ENCODE data around the gene TNNI3.
A peak's percentile ranks its signal among the peaks of the same experiment; 100 is the strongest.

The TNNI3 gene

GRCh38 chr19:55166530-55167268 lies 9.2 kb upstream of the TNNI3 start, which contains the start of gene DNAAF3:
Gene DNAAF3, minus strand, starts transcription at chr19:55166613. Its CDS starts 200 bp downstream, at chr19:55166413.
- Histone ChIP-seq H3K27ac (ENCODE audit: insufficient read depth in 1 of 2, low read depth in 1 of 2, low read length in 2 of 2, poor library complexity in 1 of 2, severe bottlenecking in 2 of 2) (peak within 1 kb of the TSS; percentile 83 to 90), H3K9me3 (ENCODE audit: control extremely low read depth in 1 of 5, control insufficient read depth in 4 of 5, insufficient read depth in 2 of 5, low read depth in 1 of 5, low read length in 4 of 5) (no peaks in the 10 kb centered on the region), H3K36me3 (ENCODE audit: control insufficient read depth in 4 of 4, insufficient read depth in 4 of 4, low read length in 3 of 4) (no peaks in the 10 kb centered on the region), H3K4me3 (ENCODE audit: control insufficient read depth in 1 of 7, extremely low read depth in 1 of 7, insufficient read depth in 4 of 7, low read depth in 2 of 7, low read length in 6 of 7) (peak within 1 kb of the TSS; percentile 44 to 84 (median 67)), H3K4me1 (ENCODE audit: control extremely low read depth in 1 of 4, control insufficient read depth in 4 of 4, insufficient read depth in 4 of 4, low read length in 3 of 4) (peaks cover 0 to 16% (median 14%) of the 10 kb centered on the region in 4 experiments), H3K27me3 (replicated peaks in 2 of 5; ENCODE audit: control insufficient read depth in 4 of 5, insufficient read depth in 5 of 5, low read length in 4 of 5) (peaks cover 2 to 40% (median 6%) of the 10 kb centered on the region in 5 experiments)
- ChIA-PET POLR2A (interaction anchor here (0.6 to 0.8 kb wide), 3 partner anchors 13 to 979 kb away, joined by 3 to 4 read pairs (median 3); no protein-coding TSS in a partner anchor), CTCF (interaction anchor here (0.7 to 3.4 kb wide), 5 partner anchors 11 to 285 kb away, joined by 3 to 31 read pairs (median 3); partner anchors contain the start of gene SYT5)
- 0% methylated on average over 16 of the region's 33 CpGs for WGBS (ENCODE audit: insufficient coverage)
- peak; percentile 97 to 98 (median 97) for DNase-seq

- ChIA-PET CTCF (interaction anchor here (1.0 to 3.4 kb wide), 6 partner anchors 12 to 285 kb away, joined by 3 to 31 read pairs (median 4); partner anchors contain the start of gene SYT5), POLR2A (interaction anchor here (0.6 kb wide), 1 partner anchor 975 kb away, joined by 4 read pairs; no protein-coding TSS in a partner anchor)
- Histone ChIP-seq H3K4me3 (ENCODE audit: control insufficient read depth in 1 of 7, extremely low read depth in 1 of 7, insufficient read depth in 4 of 7, low read depth in 2 of 7, low read length in 6 of 7) (peak overlapping the region; percentile 44 to 84 (median 67)), H3K4me1 (ENCODE audit: control extremely low read depth in 1 of 4, control insufficient read depth in 4 of 4, insufficient read depth in 4 of 4, low read length in 3 of 4) (peaks cover 0 to 17% (median 15%) of the 10 kb centered on the region in 4 experiments), H3K9me3 (ENCODE audit: control extremely low read depth in 1 of 5, control insufficient read depth in 4 of 5, insufficient read depth in 2 of 5, low read depth in 1 of 5, low read length in 4 of 5) (no peaks in the 10 kb centered on the region), H3K36me3 (ENCODE audit: control insufficient read depth in 4 of 4, insufficient read depth in 4 of 4, low read length in 3 of 4) (no peaks in the 10 kb centered on the region), H3K27me3 (replicated peaks in 2 of 5; ENCODE audit: control insufficient read depth in 4 of 5, insufficient read depth in 5 of 5, low read length in 4 of 5) (peaks cover 2 to 40% (median 9%) of the 10 kb centered on the region in 5 experiments), H3K27ac (ENCODE audit: insufficient read depth in 1 of 2, low read depth in 1 of 2, low read length in 2 of 2, poor library complexity in 1 of 2, severe bottlenecking in 2 of 2) (no peak overlapping the region)
- 1% methylated on average over 28 of the region's 34 CpGs for WGBS (ENCODE audit: insufficient coverage)
- DNase-seq = peak; percentile 95 to 97 (median 96)
These were observed 8.5 kb upstream of the TNNI3 start for GRCh38 chr19:55165952-55166529.

GRCh38 chr19:55161571-55162322 lies 4.2 kb upstream of the TNNI3 start:
- Histone ChIP-seq H3K4me1 (ENCODE audit: control extremely low read depth in 1 of 4, control insufficient read depth in 4 of 4, insufficient read depth in 4 of 4, low read length in 3 of 4) (peaks cover 0 to 22% (median 16%) of the 10 kb centered on the region in 4 experiments), H3K4me3 (ENCODE audit: control insufficient read depth in 1 of 7, extremely low read depth in 1 of 7, insufficient read depth in 4 of 7, low read depth in 2 of 7, low read length in 6 of 7) (no peak overlapping the region), H3K27me3 (replicated peaks in 2 of 5; ENCODE audit: control insufficient read depth in 4 of 5, insufficient read depth in 5 of 5, low read length in 4 of 5) (peaks cover 2 to 44% (median 9%) of the 10 kb centered on the region in 5 experiments), H3K9me3 (ENCODE audit: control extremely low read depth in 1 of 5, control insufficient read depth in 4 of 5, insufficient read depth in 2 of 5, low read depth in 1 of 5, low read length in 4 of 5) (no peaks in the 10 kb centered on the region), H3K27ac (ENCODE audit: insufficient read depth in 1 of 2, low read depth in 1 of 2, low read length in 2 of 2, poor library complexity in 1 of 2, severe bottlenecking in 2 of 2) (no peak overlapping the region), H3K36me3 (ENCODE audit: control insufficient read depth in 4 of 4, insufficient read depth in 4 of 4, low read length in 3 of 4) (no peaks in the 10 kb centered on the region)
- ChIA-PET POLR2A (no interaction called here), CTCF (interaction anchor here (4.1 kb wide), 1 partner anchor 19 kb away, joined by 35 read pairs; no protein-coding TSS in a partner anchor)
- 25% methylated on average over 45 of the region's 61 CpGs for WGBS (ENCODE audit: insufficient coverage)
- DNase-seq = no peak

GRCh38 chr19:55160986-55161365 lies 3.4 kb upstream of the TNNI3 start:
- peaks cover 2 to 51% (median 11%) of the 10 kb centered on the region in 5 experiments for H3K27me3 ChIP-seq (replicated peaks in 2 of 5; ENCODE audit: control insufficient read depth in 4 of 5, insufficient read depth in 5 of 5, low read length in 4 of 5)
- POLR2A ChIA-PET = interaction anchor here (1.7 kb wide), 1 partner anchor 19 kb away, joined by 8 read pairs; no protein-coding TSS in a partner anchor
- peaks cover 0 to 27% (median 17%) of the 10 kb centered on the region in 4 experiments for H3K4me1 ChIP-seq (ENCODE audit: control extremely low read depth in 1 of 4, control insufficient read depth in 4 of 4, insufficient read depth in 4 of 4, low read length in 3 of 4)
- no peak overlapping the region for H3K27ac ChIP-seq (ENCODE audit: insufficient read depth in 1 of 2, low read depth in 1 of 2, low read length in 2 of 2, poor library complexity in 1 of 2, severe bottlenecking in 2 of 2)
- no peak for DNase-seq
- CTCF ChIA-PET = interaction anchor here (0.7 to 4.1 kb wide), 8 partner anchors 10 to 507 kb away, joined by 3 to 35 read pairs (median 4); partner anchors contain the start of gene TNNT1
- no peak overlapping the region for H3K4me3 ChIP-seq (ENCODE audit: control insufficient read depth in 1 of 7, extremely low read depth in 1 of 7, insufficient read depth in 4 of 7, low read depth in 2 of 7, low read length in 6 of 7)
- 11% methylated on average over 21 of the region's 32 CpGs for WGBS (ENCODE audit: insufficient coverage)
- H3K9me3 ChIP-seq (ENCODE audit: control extremely low read depth in 1 of 5, control insufficient read depth in 4 of 5, insufficient read depth in 2 of 5, low read depth in 1 of 5, low read length in 4 of 5) = no peaks in the 10 kb centered on the region
- H3K36me3 ChIP-seq (ENCODE audit: control insufficient read depth in 4 of 4, insufficient read depth in 4 of 4, low read length in 3 of 4) = no peaks in the 10 kb centered on the region

GRCh38 chr19:55160128-55160985 lies 2.8 kb upstream of the TNNI3 start:
- no peaks in the 10 kb centered on the region for H3K9me3 ChIP-seq (ENCODE audit: control extremely low read depth in 1 of 5, control insufficient read depth in 4 of 5, insufficient read depth in 2 of 5, low read depth in 1 of 5, low read length in 4 of 5)
- H3K4me1 ChIP-seq (ENCODE audit: control extremely low read depth in 1 of 4, control insufficient read depth in 4 of 4, insufficient read depth in 4 of 4, low read length in 3 of 4) = peaks cover 0 to 27% (median 14%) of the 10 kb centered on the region in 4 experiments
- H3K27ac ChIP-seq (ENCODE audit: insufficient read depth in 1 of 2, low read depth in 1 of 2, low read length in 2 of 2, poor library complexity in 1 of 2, severe bottlenecking in 2 of 2) = no peak overlapping the region
- no peaks in the 10 kb centered on the region for H3K36me3 ChIP-seq (ENCODE audit: control insufficient read depth in 4 of 4, insufficient read depth in 4 of 4, low read length in 3 of 4)
- peak overlapping the region in 1 of 7 experiments; percentile 4 for H3K4me3 ChIP-seq (ENCODE audit: control insufficient read depth in 1 of 7, extremely low read depth in 1 of 7, insufficient read depth in 4 of 7, low read depth in 2 of 7, low read length in 6 of 7)
- ChIA-PET CTCF (interaction anchor here (0.6 to 4.1 kb wide), 18 partner anchors 9 to 506 kb away, joined by 3 to 35 read pairs (median 4); partner anchors contain the start of genes SYT5 and TNNT1), POLR2A (interaction anchor here (1.7 kb wide), 1 partner anchor 19 kb away, joined by 8 read pairs; no protein-coding TSS in a partner anchor)
- peak; percentile 88 to 92 (median 90) for DNase-seq
- peaks cover 2 to 53% (median 12%) of the 10 kb centered on the region in 5 experiments for H3K27me3 ChIP-seq (replicated peaks in 2 of 5; ENCODE audit: control insufficient read depth in 4 of 5, insufficient read depth in 5 of 5, low read length in 4 of 5)
- WGBS (ENCODE audit: insufficient coverage) = 12% methylated on average over 9 of the region's 33 CpGs
